Epithelial cell of esophagus (primary cell): ENCODE measurements around the gene PLXNA2.

ENCODE experiments used
- DNase-seq: peaks from one replicate; pipeline ENCODE4 v3.0.0; 2010; ENCODE audit warnings: low read depth
- H3K4me3 ChIP-seq: 2 replicates; pipeline ENCODE4 v1.5.1; 2011; ENCODE audit warnings: mild to moderate bottlenecking, low read length, control low read depth
- CTCF ChIP-seq: IDR thresholded peaks from 2 replicates; pipeline ENCODE4 v1.5.1; 2011; ENCODE audit warnings: low read depth, mild to moderate bottlenecking, low read length, control low read depth, inconsistent platforms; ENCODE audit not compliant: insufficient read depth; ENCODE audit errors: missing control alignments

The PLXNA2 gene

DNA sequence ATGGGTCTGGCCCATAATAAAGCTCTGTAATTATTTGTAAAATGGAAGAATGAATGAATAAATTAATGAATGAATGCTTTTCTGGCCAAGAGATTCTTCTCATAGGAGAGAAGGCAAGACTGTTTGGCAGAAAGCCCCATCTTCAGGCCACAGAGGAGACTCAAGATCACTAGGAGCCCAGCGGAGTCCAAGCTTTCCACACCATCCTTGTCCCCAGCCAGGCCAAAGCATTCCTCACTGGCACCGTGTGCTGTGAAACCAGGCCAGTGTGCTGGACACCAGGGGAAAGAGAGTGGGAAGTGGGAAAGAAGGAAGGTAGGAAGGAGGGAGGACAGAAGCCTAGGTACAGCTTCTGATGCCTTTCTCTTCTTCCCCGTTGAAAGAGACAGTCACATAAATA, 86.4 kb downstream of the PLXNA2 start:
- DNase-seq: no peak
- no peak overlapping the region for H3K4me3 ChIP-seq
- no peak for TF ChIP-seq CTCF

- no peak for DNase-seq
- no peak for TF ChIP-seq CTCF
- no peak overlapping the region for H3K4me3 ChIP-seq
These were observed 87.4 kb downstream of the PLXNA2 start for GRCh38 chr1:208156741-208157140.

DNA sequence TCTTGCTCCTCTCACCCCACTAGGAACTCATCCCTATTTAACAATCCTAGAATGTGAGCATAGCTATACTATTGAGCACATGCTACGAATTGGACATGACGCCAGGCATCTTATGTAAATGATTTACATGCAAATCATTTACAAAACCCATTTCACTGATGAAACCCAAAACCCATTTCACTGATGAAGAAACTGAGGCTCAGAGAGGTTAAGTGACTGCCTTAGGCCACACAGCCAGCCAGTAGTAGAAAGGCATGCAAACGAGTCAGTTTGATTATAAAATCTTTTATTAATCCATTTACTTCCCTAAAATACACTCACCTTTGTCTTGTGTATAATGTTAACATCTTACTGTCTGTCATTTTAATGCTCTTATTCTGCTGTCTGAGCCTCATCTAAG, 87.9 kb downstream of the PLXNA2 start:
- no peak for DNase-seq
- TF ChIP-seq CTCF: no peak
- H3K4me3 ChIP-seq: no peak overlapping the region

DNA sequence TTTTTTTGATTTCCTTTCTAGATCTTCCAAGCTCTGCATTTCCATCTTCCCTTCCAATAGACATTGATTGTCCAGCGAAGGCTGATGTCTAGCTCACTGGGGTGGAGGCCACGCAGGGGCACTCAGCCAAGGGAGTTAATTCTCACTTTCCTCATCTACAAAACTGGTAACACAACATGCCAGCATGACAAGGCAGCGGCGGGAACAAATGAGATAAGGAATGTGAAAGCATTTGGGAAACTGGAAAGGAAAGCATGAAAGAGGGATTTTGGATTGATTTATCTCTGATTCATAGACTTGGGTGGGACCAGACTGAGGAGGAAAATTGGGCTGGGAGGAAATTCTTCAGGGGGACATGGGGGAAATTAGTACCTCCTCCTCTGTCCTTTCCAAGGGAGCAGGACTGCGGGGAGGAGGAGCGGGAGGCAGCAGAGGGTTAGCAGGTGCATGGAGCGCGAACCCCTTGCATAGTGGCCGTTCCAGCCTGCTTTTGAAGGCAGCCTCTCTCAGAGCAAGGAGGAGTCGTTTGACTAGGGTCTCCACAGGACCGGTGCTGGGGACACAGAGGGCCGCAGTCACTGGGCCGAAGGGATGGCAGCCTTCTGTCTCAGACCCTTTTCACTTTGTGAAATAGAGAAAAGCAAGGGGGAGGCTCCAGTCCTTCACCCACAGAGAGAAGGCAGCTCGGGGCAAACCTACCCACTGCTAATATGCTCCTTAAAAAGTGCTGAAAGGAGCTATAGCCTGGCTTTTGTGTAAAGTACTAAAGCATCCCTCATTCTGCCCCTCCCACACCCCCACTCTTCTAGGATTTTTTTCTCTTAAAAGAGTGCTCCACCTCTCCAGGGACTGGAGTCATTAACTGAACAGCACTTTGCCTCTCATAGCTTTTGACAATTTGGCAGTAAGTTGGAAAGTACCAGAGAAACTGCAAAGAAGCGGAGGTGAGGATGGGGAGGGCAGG, 89.2 kb downstream of the PLXNA2 start:
- no peak for TF ChIP-seq CTCF
- H3K4me3 ChIP-seq: no peak overlapping the region
- peak; percentile 46 for DNase-seq

- TF ChIP-seq CTCF: no peak
These were observed 90.1 kb downstream of the PLXNA2 start for GRCh38 chr1:208154040-208154439.

DNA sequence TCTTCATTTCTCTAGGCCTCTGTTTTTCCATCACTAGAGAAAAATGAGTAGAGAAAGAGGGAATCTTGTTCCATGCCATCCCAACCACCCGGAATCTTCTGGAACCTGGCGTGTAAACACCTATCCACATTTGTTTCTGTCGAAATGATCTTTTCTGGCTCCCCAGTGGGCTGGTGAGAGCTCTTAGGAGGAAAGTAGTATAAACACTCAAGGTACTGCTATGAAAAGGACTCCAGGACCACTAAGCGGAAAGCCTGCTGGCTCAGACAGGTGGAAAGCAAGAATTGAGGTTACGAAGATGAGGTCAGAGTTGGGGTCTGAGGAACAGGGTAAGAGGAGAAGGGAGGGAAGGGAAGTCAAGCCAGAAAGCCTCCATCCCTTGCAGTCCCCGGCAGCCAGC, 90.8 kb downstream of the PLXNA2 start:
- no peak for TF ChIP-seq CTCF
- DNase-seq: no peak
- no peak overlapping the region for H3K4me3 ChIP-seq

More at GRCh38 chr1:208154040-208154439, 90.1 kb downstream of the PLXNA2 start:
- no peak for DNase-seq
- H3K4me3 ChIP-seq: no peak overlapping the region
